ENCODE measurements around the gene RAB12.

The RAB12 gene

DNA sequence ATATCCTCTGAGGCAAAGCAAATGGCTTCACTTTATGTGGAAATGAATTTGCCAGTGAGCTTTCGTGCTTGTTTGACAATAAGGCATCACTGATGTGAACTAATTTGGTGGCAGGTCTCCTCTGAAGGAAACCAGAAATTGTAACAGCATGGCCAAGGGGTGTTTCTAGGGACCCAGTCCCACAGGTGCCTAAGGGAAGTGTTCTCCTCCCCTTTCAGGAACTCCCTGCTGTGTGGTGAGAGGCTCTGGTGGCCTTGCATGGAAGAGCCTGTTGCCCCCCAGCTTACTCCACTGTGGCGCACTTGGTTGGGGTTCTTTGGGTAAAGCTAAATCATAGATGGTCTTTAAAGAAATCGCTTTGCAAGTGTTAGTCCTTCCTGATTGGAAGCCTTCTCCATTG, 20.4 kb downstream of the RAB12 start:
- TF ChIP-seq, protein P1, sequence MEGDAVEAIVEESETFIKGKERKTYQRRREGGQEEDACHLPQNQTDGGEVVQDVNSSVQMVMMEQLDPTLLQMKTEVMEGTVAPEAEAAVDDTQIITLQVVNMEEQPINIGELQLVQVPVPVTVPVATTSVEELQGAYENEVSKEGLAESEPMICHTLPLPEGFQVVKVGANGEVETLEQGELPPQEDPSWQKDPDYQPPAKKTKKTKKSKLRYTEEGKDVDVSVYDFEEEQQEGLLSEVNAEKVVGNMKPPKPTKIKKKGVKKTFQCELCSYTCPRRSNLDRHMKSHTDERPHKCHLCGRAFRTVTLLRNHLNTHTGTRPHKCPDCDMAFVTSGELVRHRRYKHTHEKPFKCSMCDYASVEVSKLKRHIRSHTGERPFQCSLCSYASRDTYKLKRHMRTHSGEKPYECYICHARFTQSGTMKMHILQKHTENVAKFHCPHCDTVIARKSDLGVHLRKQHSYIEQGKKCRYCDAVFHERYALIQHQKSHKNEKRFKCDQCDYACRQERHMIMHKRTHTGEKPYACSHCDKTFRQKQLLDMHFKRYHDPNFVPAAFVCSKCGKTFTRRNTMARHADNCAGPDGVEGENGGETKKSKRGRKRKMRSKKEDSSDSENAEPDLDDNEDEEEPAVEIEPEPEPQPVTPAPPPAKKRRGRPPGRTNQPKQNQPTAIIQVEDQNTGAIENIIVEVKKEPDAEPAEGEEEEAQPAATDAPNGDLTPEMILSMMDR (IDR thresholded peaks at IDR 0.05; ENCODE audit: low read depth, low read length, missing control alignments) = no peak

DNA sequence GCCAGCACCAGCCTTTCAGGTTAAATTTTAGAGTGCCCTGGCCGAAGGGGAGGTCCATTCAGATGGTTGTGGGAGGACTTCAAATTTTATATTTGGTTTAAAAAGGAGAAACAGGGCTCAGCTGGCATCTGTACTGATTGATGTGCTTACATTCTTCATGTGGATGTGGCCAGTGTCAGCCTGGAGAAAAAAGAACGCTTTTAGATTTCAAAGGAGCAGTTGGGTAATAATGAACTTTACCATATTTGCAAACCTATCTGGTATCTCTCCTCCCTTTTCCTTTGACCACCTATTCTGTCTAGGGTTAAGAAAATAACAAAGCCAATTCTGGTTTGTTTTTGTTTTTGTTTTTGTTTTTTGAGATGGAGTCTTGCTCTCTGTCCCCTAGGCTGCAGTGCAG, 21.3 kb downstream of the RAB12 start:
- TF ChIP-seq, protein P1 (IDR thresholded peaks at IDR 0.05; ENCODE audit: low read depth, low read length, missing control alignments) = no peak
- H3K4me3 ChIP-seq (replicated peaks; ENCODE audit: low read depth, low read length) = no peak overlapping the region
- no peak for DNase-seq (ENCODE audit: extremely low read depth, low read depth)

More for the DNA sequence above, 20.4 kb downstream of the RAB12 start:
- DNase-seq (ENCODE audit: extremely low read depth, low read depth) = no peak
- H3K4me3 ChIP-seq (replicated peaks; ENCODE audit: low read depth, low read length) = no peak overlapping the region

DNA sequence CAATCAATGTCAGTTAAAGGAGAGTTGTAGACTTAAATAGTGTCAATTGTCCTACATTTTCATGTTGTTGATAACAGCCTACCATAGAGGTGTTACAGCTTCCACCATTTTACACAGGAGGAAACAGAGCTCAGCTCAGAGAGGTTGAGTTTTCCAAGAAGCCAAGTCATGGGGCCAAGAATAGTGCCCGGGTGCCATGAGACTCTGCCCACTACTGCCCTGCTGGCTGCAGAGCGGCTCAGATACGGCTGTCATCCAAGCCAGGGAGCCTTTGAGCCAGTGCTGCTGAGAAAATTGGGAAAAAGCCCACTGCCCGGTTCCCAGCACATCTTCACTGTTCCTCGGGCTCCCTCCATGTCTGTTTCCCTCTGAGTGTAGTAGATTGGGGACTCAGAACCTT, 22.0 kb downstream of the RAB12 start:
- TF ChIP-seq, protein P1 (IDR thresholded peaks at IDR 0.05; ENCODE audit: low read depth, low read length, missing control alignments) = no peak
- DNase-seq (ENCODE audit: extremely low read depth, low read depth) = no peak
- no peak overlapping the region for H3K4me3 ChIP-seq (replicated peaks; ENCODE audit: low read depth, low read length)

DNA sequence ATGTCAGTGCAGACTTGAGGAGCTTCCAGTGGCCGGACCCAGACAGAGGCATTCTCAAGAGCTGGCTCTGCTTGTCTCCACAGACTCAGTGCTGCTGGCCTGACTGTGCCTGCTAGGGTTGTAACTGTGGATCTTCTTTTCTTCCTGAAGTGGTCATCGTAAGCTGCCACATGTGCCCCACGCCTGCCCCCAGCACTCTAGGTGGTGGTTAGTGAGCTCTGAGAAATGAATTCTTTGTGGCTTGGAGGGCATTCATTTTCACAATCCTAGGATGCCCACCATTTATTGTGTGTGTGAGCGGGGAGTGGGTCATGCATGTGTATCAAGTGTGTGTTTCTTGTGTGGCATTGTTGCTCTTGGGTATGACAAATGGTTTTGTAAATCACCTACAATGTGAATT, 23.1 kb downstream of the RAB12 start:
- no peak overlapping the region for H3K4me3 ChIP-seq (replicated peaks; ENCODE audit: low read depth, low read length)
- TF ChIP-seq, protein P1 (IDR thresholded peaks at IDR 0.05; ENCODE audit: low read depth, low read length, missing control alignments) = no peak
- DNase-seq (ENCODE audit: extremely low read depth, low read depth) = no peak

- no peak overlapping the region for H3K4me3 ChIP-seq (replicated peaks; ENCODE audit: low read depth, low read length)
- DNase-seq (ENCODE audit: extremely low read depth, low read depth) = no peak
- TF ChIP-seq, protein P1 (IDR thresholded peaks at IDR 0.05; ENCODE audit: low read depth, low read length, missing control alignments) = no peak
These were observed 25.3 kb downstream of the RAB12 start for GRCh38 chr18:8634508-8634907.

DNA sequence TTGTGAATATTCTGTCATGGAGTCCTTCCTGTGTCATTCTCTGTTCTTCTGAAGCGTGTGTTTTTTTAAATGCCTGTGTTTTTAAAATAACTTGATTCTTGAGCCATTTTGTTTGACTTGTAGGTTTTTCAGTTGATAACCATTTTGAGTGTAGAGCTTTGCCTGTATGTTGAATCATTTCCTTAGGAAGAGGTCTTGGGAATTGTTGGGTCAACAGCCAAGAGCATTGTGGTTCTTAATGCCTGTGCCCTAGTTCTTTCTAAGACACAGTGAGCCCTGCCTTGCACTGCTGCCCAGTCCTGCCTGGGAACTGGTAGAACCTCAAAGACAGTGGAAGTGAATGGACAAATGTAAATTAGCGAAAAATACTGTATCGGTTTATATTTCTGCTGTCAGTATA, 25.9 kb downstream of the RAB12 start:
- no peak for DNase-seq (ENCODE audit: extremely low read depth, low read depth)
- TF ChIP-seq, protein P1 (IDR thresholded peaks at IDR 0.05; ENCODE audit: low read depth, low read length, missing control alignments) = no peak

GRCh38 chr18:8639762-8640161, 30.5 kb downstream of the RAB12 start:
- no peak overlapping the region for H3K4me3 ChIP-seq (replicated peaks; ENCODE audit: low read depth, low read length)
- TF ChIP-seq, protein P1 (IDR thresholded peaks at IDR 0.05; ENCODE audit: low read depth, low read length, missing control alignments) = no peak
- DNase-seq (ENCODE audit: extremely low read depth, low read depth) = no peak

More for the DNA sequence above, 25.9 kb downstream of the RAB12 start:
- no peak overlapping the region for H3K4me3 ChIP-seq (replicated peaks; ENCODE audit: low read depth, low read length)

All from HFF-Myc (cell line).